CD4-positive, alpha-beta T cell treated with Interleukin-21 for 1 hour (primary cell): Measurements from ENCODE around the gene CDH23.

Experiments
- DNase-seq: peaks from one replicate; pipeline ENCODE4 v3.0.0-alpha.2; 2020

CDH23 gene

DNA sequence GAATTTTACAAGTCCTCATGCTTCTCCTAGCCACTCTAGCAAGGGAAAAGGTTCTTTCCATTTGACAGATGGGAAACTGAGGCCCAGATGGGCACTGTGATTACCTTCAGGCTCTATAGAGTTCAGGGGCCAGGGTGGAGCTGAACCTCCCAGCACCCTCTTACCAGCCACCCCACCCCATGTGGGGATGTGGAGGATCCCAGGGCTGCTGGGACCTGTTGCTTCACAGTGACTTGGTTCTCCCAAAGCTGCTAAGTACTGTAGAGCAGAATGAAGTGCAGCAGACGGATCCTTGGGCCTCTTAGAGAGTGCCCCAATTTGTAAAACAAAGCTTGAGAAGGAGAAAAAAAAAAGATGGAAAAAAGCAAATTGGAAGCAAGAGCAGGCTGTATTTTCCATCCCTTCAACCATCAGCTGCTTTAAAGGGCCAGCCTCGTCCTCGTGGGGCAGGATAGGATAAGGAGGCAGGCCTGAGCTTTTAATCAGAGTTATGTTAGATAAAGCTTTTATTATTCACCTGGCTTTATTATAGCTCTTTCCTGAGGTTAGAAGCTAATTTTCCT is 147.0 kb downstream of the CDH23 start:
- DNase-seq, result no peak

DNA sequence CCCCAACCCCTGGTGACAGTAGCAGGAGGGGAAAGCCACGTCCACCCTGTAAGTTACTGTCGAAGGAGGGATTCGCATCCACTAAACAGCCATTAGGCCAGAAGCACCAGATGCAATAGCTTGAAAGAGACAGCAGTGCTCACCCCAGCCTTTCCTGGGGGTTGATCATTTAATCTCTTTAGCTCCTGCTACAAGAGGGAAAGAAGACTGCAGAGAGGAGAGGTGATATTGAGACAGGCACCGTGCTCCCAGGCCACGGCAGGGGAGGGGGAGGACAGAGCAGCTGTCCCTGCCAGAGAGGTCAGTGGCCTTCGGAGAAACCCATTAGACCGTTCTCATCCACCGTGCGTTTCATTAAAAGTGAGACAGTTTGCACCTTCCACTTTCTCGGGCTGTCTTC is 148.3 kb downstream of the CDH23 start:
- no peak for DNase-seq

DNA sequence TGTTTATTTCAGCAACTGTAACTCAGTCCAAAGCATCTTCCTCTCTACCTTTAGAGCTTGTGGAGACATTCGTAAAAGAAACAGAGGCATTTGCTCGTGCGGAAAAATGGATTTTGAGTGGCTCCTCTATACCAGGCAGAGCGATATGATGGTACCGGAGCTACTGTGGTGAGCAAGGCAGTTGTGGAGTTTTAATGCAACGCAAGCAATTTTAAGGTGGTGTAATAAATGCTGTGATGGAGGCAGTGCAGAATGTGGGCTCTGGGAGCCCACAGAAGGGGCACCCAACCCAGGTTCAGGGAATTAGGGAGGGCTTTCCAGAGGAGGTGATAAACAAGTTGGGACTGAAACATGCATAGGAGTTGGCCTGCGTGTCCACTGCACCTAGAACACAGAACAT is 149.5 kb downstream of the CDH23 start:
- DNase-seq, result no peak

DNA sequence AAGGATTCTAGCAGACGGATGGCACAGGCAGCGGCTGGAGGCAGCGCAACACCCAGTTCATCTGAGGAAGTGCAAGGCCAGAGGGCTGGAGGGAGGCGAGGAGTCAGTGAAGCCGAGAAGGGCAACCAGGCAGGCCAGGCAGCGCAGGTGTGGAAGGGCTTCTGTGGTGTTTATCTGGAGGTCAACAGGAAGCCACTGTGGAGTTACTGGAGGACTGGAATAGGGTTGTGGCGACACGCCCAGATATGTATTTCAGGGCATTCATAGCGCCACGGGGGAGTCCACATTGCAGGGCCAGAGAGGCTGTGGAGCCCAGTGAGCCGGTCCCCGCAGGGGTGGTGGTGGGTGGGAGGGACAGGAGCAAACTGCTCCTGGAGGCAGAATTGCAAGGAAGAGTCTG is 150.6 kb downstream of the CDH23 start:
- DNase-seq, result no peak

DNA sequence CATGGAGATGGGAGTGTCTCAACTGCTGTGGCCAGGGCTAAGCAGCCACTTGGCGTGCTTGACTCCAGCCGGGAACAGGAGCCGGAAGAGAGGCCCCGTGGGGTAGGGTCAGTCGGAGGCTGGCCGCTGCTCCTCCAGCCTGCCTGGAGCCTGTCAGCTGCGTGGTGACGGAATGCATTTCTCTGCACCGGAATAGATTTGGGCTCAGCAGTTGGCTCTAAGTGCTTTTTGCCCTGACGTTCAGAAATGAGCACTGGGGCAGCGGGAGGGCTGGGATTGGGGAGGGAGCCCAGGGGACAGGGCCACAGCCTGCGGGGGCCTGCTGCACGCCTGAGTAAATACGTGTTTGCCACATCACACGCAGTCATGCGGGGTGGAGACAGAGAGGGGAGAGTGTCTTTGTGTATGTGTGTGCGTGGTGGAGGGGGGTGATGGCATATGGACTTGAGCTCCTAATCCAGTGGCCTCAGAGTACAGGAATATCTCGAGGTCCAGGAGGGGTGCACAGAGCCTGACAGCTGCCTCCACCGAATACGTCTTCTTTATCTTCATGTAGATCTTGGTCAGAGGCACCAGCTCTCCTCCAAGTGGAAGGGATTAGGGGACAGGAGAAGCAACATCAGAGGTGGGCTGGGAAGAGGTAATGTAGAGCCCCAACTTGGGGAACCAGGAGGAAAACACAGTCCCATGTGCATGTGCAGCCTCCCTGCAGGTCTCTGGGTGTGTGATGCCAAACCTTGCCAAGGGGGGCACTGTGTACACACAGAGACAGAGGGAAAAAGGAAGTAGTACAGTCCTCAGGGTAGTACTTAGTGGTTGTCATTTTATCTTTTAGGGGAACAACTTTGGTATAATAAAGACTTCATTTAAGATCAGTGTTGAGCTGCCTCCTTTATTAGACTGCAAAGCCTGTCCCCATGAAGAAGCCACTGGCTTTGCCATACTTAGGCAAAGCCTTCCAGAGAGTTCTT is 151.4 kb downstream of the CDH23 start:
- DNase-seq, result no peak

DNA sequence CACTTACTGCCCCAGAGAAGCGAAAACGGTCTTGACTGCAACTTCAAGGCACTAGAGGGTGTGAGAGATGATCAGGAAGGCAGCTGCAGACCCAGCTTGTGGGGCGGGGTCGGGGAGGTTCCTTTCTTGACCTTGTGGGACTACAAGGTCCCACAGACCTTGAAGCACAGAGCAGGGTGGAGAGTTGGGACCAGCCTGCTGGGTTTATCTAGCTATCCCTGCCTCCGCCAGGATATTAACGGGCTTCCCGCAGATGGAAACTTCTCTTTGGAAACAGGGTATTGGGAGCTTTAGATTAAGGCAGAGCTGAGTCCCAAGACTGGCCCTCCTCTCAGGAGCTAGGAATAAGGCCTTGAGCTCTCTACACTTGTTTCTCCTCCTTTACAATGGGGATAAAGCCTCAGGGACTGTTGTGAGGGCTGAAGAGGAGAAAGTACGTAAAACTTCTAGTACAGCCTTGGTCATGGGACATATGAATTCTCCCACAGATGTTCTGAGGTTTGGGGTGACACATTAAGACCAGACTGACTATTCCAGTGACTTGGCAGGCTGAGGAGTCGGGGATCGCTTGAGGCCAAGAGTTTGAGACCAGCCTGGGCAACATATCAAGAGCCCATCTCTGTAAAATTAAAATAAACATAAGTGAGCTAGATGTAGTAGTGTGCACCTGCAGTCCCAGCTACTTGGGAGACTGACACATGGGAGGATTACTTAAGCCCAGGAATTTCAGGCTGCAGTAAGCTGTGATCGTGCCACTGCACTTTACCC is 153.2 kb downstream of the CDH23 start:
- no peak for DNase-seq

DNA sequence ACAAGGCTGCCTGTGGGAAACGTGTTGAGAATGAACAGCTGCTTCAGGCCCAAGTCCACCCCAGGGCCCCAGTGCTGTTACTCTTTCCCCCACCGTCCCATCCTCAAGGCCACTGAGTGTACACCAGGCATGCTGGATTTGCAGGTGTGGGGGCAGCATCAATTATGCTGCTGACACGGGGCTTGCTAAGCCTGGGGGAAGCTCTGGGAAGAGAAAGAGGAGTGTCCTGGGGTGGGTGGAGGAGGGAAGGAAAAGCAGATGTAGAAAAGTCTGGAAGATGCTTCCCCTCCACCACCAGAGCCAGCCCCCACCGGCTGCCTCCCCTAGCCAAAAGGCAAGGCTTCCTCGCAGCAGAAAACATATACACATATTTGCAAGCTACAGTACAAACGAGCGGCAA is 153.9 kb downstream of the CDH23 start:
- no peak for DNase-seq

DNA sequence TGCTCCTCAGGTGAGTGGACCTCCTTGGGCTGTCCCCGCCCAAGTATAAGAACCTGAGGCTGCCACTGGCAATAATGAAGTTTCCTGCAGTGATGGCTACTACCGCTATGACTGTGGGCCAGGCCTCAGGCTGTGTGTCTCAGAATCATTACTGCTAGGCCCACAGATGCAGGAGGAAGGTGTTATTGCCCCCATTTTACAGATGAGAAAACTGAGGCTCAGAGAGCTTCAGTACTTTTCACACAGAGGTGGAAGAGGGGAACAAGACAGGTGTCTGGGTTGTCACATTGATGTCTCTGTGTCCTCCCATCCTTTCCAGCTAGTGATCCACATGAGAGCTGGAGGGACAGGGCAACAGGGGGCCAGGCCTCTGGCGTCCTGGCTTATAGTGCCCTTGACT is 155.2 kb downstream of the CDH23 start:
- no peak for DNase-seq

DNA sequence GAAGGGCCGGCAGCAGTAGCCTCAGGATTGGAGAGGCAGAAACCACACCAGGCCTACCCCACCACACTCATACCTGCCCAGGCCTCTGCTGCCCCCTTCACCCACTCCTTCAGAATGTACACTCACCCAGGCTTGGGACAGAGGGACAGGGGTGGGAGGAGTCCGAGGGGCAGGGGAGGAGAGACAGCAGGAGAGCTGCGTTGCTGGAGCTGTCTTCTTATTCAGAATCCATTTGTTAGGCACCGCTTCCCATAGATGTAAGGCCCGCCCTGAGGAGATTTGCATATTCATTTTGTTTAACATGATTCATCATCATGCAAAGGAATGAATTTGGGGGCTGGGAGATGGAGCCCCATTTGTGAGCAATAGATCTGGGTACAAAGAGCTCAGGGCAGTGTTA is 156.7 kb downstream of the CDH23 start:
- no peak for DNase-seq

DNA sequence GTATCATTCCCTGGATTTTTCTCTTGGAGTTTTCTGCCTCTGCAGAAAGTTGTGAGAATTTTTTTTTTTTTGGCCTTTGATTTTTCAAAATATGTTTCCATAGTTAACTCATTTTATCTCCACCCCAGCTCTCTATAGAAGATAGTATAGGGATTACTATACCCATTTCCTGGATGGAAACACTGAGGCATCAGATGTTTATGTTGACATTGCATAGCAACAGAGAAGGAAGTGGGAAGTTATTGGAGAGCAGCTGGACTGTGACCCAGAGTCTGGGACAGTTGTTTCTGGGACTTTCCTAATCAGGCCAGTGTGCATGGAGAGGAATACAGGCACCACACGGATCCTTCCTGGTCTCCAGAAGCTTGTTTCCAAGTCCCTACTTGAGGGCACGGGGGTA is 158.0 kb downstream of the CDH23 start:
- no peak for DNase-seq

DNA sequence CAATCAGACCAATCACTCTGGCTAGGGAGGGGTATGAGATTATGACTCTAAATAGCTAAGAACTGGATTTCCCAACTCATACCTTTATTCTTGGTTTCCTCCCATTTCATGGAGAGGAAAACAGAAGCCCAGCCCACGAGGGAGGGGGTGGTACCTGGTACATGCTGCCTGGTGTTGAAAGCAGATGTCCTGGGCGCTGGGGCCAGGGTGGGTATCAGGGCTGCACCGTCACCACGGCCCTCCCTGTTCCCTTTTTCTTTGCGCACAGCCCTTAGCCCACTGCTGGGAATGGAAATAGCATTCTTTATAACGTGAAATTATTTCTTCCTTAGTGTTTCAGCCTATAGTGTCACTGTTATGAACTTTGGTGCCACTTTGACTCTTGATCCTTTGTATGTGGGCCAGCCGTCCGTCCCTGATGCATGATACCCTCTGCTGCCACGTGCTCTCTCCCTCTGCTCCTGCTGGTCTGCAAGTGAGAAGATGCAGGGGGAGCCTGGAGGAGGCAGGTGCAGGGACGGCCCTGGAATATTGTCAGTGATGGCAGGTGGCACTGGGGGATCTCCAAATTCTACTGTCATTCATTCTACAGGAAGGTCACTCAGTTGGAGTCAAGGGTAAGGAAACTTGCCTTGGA is 158.5 kb downstream of the CDH23 start:
- DNase-seq, result no peak

DNA sequence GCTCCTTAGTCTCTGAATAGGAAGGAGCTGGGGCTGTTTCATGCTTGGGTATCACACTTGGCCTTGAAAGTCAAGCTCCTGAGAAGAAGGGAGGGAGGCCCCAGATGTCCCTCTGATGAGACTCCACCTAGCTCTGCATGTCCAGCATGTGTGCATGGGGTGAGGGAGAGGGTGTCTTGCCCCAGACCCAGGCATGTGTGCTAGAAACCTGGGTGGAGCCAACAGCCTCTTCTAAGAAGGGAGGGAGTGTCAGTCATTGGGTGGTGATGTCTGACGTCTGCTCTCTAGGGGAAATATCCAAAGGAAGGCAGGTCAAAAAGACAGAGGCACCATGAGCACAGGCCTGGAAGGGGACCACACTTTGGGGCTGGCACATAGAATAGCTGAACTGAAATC is 159.0 kb downstream of the CDH23 start:
- no peak for DNase-seq

DNA sequence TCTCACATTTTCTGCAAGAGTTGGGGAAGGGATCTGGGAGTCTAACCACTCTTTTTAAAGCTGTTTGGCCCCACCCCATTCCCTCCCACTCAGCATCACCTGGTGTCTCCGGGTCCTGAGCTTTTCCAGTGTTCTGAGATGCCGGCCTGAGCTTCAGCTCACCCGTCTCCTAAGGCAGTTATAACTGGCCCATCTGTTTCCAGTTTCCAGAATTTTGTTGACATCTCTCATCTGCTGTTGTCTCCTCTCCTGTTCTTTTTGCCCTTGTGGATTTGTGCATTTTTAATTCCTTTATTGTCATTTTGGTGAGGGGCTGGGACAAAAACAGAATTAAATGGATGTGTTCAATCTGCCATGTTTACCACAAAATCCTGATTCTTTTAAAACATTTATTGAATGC is 162.3 kb downstream of the CDH23 start:
- no peak for DNase-seq

DNA sequence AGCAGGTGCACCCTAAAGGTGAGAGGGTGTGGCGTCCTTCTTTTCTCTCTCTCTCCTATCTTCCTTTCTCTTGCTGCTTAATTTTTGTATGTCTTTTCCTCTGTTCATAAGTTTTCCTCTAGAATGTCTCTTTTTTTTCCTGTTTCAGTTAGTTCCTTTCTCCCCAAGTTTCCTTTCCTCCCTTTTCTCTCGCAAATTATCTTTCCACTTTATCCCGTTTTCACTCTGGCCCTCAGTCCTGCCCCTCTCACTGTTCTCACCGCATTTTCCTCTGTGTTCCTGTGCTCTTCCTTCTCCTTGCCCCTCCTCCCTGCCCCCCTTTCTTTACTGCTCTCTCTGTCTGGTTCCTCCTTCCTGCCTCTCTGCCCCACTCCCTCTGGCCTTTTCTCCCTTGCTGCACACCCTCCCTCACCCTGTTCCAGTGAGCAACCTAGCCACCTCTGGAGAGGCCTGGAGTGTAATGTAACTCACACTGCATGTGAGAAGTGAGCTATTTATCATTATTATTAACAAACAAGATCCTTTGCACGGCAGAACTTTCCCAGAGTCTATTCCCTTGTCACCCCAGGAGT is 164.4 kb downstream of the CDH23 start:
- no peak for DNase-seq

DNA sequence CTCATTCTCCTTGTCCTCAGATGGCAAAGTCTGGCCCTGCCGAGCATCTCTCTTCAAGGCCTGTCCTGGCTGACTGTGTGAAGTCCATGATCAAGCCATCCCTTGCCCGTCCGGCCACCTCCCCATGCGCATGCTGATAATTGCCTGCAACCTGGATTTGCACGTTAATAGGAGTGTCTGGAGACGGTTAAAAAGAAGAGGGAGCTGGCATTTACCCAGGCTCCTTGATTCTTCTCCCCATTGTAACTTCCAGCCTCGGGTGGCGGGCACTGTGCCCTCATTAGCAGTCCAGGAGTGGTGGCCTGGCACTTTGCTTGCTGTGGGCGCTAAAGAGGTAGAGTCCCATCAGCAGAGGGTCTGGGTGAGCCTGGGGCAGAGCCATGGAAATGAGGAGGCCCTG is 165.5 kb downstream of the CDH23 start:
- no peak for DNase-seq

DNA sequence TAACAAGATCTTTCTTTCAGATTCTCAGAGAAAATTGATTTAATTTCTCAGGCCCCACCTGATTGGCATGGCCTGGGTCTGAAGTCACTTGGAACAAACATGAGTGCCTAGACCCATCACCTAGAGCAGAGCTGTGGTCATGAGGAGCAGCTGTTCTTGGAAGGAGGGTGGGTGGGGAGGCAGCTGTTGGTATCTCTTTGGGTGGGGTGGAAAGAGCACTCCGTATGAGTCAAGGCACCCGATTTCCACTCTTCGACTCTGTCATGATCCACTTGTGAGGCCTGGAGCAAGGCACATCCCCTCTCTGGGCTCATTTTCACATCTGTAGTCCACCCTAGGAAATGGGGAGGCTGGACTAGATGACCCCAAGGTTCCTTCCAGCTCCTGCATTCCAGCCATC is 166.2 kb downstream of the CDH23 start:
- no peak for DNase-seq

DNA sequence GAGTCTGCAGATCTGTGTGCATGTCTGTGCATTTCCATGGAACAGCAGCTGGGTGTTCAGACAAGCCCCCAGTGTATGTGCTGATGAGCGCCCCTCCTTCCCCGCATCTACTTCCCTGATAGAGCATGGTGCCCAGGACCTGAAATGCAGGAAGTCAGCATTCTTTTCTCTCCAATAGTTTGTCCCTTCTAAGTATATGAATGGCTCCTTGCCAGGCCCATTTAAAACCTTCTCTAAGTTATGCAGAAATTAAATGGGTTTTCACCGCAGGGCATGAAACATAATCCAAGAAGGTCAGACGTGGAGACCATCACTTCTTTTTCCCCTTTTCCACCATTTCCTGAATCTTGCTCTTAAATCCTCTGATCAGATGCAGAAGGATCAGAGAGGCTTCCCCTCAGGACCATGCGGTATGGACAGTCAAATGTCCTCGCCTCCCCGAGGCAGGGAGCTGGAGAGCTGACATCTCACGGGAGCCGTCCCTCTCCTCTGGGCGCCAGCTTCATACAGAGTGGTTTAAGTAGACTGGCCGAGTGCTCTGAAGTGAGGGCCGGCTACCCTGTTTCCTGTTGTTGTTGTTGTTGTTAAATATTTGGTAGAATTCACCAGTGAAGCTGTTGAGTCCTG is 167.6 kb downstream of the CDH23 start:
- no peak for DNase-seq

DNA sequence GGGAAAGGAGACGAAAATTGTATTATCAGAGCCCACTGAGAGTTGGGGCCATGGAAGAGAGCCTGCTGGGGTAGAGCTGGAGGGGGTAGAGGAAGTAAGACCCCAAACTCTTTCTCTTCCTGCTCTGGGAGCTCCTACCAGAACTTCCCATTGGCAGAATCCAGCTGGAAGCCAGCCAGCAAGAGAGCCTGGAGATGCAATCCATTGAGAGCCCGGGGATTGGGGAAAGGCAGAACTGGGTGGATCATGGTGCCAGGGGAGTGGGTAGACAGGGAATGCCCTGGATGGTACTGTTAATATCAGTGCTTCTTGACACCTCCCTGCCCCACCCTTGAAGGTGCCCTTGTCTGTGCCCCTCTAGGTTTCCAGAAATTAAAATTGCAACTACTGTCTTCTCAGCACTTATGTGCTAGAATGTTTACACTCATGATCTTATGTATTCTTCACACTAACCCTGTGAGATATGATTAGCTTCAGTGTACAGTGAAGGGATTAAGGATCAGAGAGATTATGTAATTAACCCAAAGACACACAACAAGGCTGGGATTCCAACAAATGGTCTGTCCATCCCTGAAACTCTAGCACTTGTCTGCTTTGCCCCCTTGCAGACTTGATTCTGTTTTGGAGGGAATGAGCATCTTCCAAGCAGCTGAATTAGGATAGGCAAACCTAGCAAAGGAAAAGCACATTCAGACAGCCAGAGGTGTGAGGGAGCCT is 168.7 kb downstream of the CDH23 start:
- DNase-seq, result no peak

DNA sequence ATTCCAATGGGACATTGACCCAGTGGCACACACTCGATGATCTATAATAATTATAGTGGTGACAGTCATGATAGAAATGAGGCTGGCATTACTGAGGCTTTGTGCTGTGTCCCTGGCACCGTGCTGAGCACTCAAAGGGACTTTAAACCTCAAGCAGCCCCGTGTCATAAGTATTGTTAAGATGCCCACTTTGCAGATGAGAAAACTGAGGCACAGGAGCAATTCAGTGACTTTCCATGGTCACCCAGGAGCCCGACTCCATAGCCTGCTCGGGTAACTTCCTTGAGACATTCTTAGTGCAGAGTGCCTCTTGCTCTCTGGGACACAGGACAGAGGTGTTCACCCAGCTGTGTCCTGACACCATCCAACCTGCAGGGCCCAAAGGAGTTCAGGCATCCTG is 170.3 kb downstream of the CDH23 start:
- no peak for DNase-seq

DNA sequence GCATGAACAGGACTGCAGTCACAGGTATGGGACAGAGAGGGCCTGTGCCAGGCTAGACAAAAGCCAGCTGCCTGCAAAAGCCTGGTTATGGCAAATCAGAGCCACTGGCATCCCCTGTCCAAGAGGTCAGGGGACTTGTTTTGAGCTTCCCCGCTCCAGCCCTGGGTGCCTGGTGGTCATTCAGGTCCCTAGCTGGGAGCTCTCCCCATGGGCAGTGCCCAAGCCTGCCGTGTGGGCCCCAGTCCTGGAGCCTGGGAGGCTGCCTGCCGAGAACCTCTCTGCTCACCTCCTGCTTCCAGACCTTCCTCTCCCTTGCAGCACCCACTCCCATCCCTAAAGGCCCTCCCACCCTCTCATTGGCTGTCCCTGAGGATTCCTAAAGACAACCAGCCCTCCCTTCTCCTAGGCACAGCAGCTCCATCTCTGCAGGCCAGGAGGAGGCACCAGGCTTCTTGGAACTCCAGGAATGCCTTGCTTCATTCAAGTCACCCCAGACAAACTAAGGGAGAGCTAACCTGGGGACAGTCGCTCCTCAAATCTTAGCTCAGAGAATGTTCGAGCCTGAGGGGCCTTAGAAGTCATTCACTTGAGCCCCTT is 172.3 kb downstream of the CDH23 start:
- no peak for DNase-seq
